Endothelial cell of umbilical vein (primary cell): ENCODE results near the gene ARF5. TPM values are rescaled to one million over a fixed set of nuclear protein-coding genes. Genes with fewer than 3 reads are reported as not detected.
A peak's percentile ranks its signal among the peaks of the same experiment; 100 is the strongest.

Experiments
- BruUV-seq: library from RNA; stranded (reverse); fragments of 400-500 nt; replicated peaks from 2 replicates; lab custom pipeline; 2021; lab: Mats Ljungman, UMichigan
- CTCF ChIA-PET: fragments of 300-600, 350-600 bp; sonication (Branson Sonifier 250); formaldehyde crosslinking; loops from one replicate; lab custom pipeline; 2021; ENCODE audit warnings: antibody characterized with exemption, inconsistent platforms; lab: Charles Lee
- POLR2A ChIA-PET: fragments of 300-600, 350-600 bp; sonication (Branson Sonifier 250); formaldehyde crosslinking; loops from one replicate; lab custom pipeline; 2021; ENCODE audit warnings: antibody characterized with exemption, inconsistent platforms; lab: Charles Lee
- DNase-seq: peaks from one replicate; pipeline ENCODE4 v3.0.0-alpha.2; 2011; ENCODE audit warnings: low read depth, low spot score
- FAIRE-seq: peaks from 2 replicates; lab custom pipeline; 2011; peaks lifted over from hg19 to GRCh38; lab: Jason Lieb, UNC
- H2AFZ ChIP-seq: 2 replicates; pipeline ENCODE4 v1.6.0; 2012; ENCODE audit warnings: low read depth, low read length, control low read depth, inconsistent platforms
- H3K27ac ChIP-seq: 2 replicates; pipeline ENCODE4 v1.5.1; 2011; ENCODE audit warnings: low read depth, mild to moderate bottlenecking, control low read depth, low read length, moderate library complexity; ENCODE audit not compliant: insufficient read depth
- H3K27me3 ChIP-seq, 2 experiments: 2 replicates each; pipeline versions ENCODE4 v1.6.0 to v1.6.1; 2011; ENCODE audit warnings: low read length in 2 of 2, mixed read lengths in 1 of 2; ENCODE audit not compliant: control insufficient read depth in 2 of 2, insufficient read depth in 2 of 2
- H3K36me3 ChIP-seq, 2 experiments: 2 replicates in 1 of 2; 3 replicates in 1 of 2; pipeline ENCODE4 v1.5.1; 2011; ENCODE audit warnings: low read length in 2 of 2, mild to moderate bottlenecking in 1 of 2, moderate library complexity in 1 of 2; ENCODE audit not compliant: control insufficient read depth in 2 of 2, insufficient read depth in 2 of 2; ENCODE audit errors: extremely low read depth in 1 of 2
- H3K4me1 ChIP-seq: 3 replicates; pipeline ENCODE4 v1.5.1; 2011; ENCODE audit warnings: mild to moderate bottlenecking, low read length; ENCODE audit not compliant: control insufficient read depth, insufficient read depth; ENCODE audit errors: extremely low read depth
- H3K4me2 ChIP-seq: 2 replicates; pipeline ENCODE4 v1.6.1; 2011; ENCODE audit warnings: low read length, control low read depth, mixed read lengths; ENCODE audit not compliant: insufficient read depth
- H3K4me3 ChIP-seq, 3 experiments: fragments of 200-600 bp in 1 of 3; sonication (generic), shearing (Covaris generic) in 1 of 3; replicated peaks in 1 of 3; 2 replicates each; pipeline ENCODE4 v1.5.1; 2011 to 2016; ENCODE audit warnings: control low read depth in 3 of 3, low read length in 3 of 3, mild to moderate bottlenecking in 2 of 3, inconsistent platforms in 1 of 3, low read depth in 1 of 3, moderate library complexity in 1 of 3; ENCODE audit not compliant: insufficient read depth in 1 of 3
- H3K79me2 ChIP-seq: 2 replicates; pipeline ENCODE4 v1.6.0; 2012; ENCODE audit warnings: low read length, inconsistent platforms; ENCODE audit not compliant: control insufficient read depth, insufficient read depth
- H3K9ac ChIP-seq: replicated peaks from 2 replicates; pipeline ENCODE3; 2011; ENCODE audit warnings: low read length, control low read depth; ENCODE audit not compliant: insufficient read depth; ENCODE audit errors: extremely low read depth
- H3K9me1 ChIP-seq: replicated peaks from 3 replicates; pipeline ENCODE4 v1.6.0; 2011; ENCODE audit warnings: mild to moderate bottlenecking, low read length; ENCODE audit not compliant: control insufficient read depth, insufficient read depth; ENCODE audit errors: extremely low read depth
- H3K9me3 ChIP-seq: replicated peaks from 2 replicates; pipeline ENCODE4 v1.5.1; 2012; ENCODE audit warnings: low read length, inconsistent platforms; ENCODE audit not compliant: control insufficient read depth, insufficient read depth
- H4K20me1 ChIP-seq: replicated peaks from 2 replicates; pipeline ENCODE3; 2011; ENCODE audit warnings: mild to moderate bottlenecking, low read length; ENCODE audit not compliant: control insufficient read depth, insufficient read depth; ENCODE audit errors: extremely low read depth
- JUN ChIP-seq: IDR thresholded peaks from 2 replicates; pipeline ENCODE4 v1.6.1; 2011; ENCODE audit warnings: borderline replicate concordance, low read depth; ENCODE audit not compliant: insufficient read length, insufficient read depth
- MAX ChIP-seq: IDR thresholded peaks from 2 replicates; pipeline ENCODE4 v1.6.1; 2011; ENCODE audit not compliant: insufficient read depth, insufficient read length
- MYC ChIP-seq: IDR thresholded peaks from one replicate; pipeline ENCODE4 v1.6.1; 2011; ENCODE audit warnings: mild to moderate bottlenecking, low read depth, low read length
- POLR2A ChIP-seq: IDR thresholded peaks from 2 replicates; pipeline ENCODE4 v1.6.1; 2012; ENCODE audit warnings: low read depth, mild to moderate bottlenecking, control low read depth, low read length
- POLR2AphosphoS5 ChIP-seq: IDR thresholded peaks from 2 replicates; pipeline ENCODE4 v1.6.1; 2012; ENCODE audit warnings: low read depth, mild to moderate bottlenecking, control low read depth, low read length, moderate library complexity; ENCODE audit not compliant: insufficient read depth
- dilution Hi-C: fragments of 300-500 bp; cut with MboI; formaldehyde crosslinking; loops from one replicate; pipeline ENCODE4 v1.15.0; 2019; ENCODE audit warnings: low sequenced_read_pairs; ENCODE audit not compliant: extremely low pct_ligation_motif_present
- intact Hi-C: fragments of 100-400 bp; cut with micrococcal nuclease; formaldehyde crosslinking; loops from one replicate; pipeline ENCODE4 v1.10.0; 2022
- polyA plus RNA-seq, 4 experiments: library from polyadenylated mRNA; depleted of rRNA in 3 of 4; stranded (reverse) in 3 of 4; unstranded in 1 of 4; fragments of >200 nt; gene quantifications; 2 replicates each; pipeline versions ENCODE4 v1.2.1 to v1.2.3, GENCODE V29; 2011 to 2012; ENCODE audit warnings: missing spikeins in 1 of 4
- total RNA-seq: library from RNA; stranded (reverse); gene quantifications from 2 replicates; pipeline ENCODE4 v1.2.3, GENCODE V29; 2021

ARF5 gene
- total and polyA plus RNA-seq, 2 donors (not counting 3 experiments of a cell fraction or from before 2014, with no cell fraction given): 122 to 428 TPM

GRCh38 chr7:127585044-127585953, 2.9 kb upstream of the ARF5 start, which contains the start of gene GCC1:
Gene GCC1, minus strand, starts transcription at chr7:127585596. Its CDS starts 414 bp downstream, at chr7:127585182.
- H3K4me3 ChIP-seq: peak within 1 kb of the TSS; percentile 87 to 95 (median 94)
- peaks cover 0 to 11% of the 10 kb centered on the region in 2 experiments for H3K36me3 ChIP-seq
- FAIRE-seq (peak; percentile 91), DNase-seq (peak; percentile 94)
- no peaks in the 10 kb centered on the region for H3K9me3 ChIP-seq
- CTCF ChIA-PET: interaction anchor here (0.6 to 1.5 kb wide), 2 partner anchors 607 to 624 kb away, joined by 4 to 5 read pairs; no protein-coding TSS in a partner anchor
- TF ChIP-seq POLR2AphosphoS5 (peak; percentile 88), POLR2A (peak; percentile 91), JUN (peak; percentile 25), MYC (no peak), MAX (peak; percentile 47)
- intact Hi-C loops (loop anchor here (1.0 to 10.0 kb wide), 7 partner anchors 67 to 884 kb away; partner anchors contain the start of genes GRM8, LRRC4 and SND1), dilution Hi-C loops (no loop called here)
- H3K9ac ChIP-seq: peak within 1 kb of the TSS; percentile 89
- POLR2A ChIA-PET: interaction anchor here (0.9 kb wide), 1 partner anchor 82 kb away, joined by 3 read pairs; no protein-coding TSS in a partner anchor
- no peaks in the 10 kb centered on the region for H3K9me1 ChIP-seq
- peaks cover 37% of the 10 kb centered on the region for H3K4me1 ChIP-seq
- peak within 1 kb of the TSS; percentile 60 for H3K27ac ChIP-seq
- BruUV-seq: TSS peak; percentile 56
- peak within 1 kb of the TSS; percentile 78 for H2AFZ ChIP-seq
- H4K20me1 ChIP-seq: no peaks in the 10 kb centered on the region
- H3K4me2 ChIP-seq: peak within 1 kb of the TSS; percentile 98
- H3K79me2 ChIP-seq: peaks cover 37% of the 10 kb centered on the region
- H3K27me3 ChIP-seq: no peaks in the 10 kb centered on the region
